AG04450 (cell line): Measurements from ENCODE around the gene MBD3L4. TPM values are rescaled to one million over a fixed set of nuclear protein-coding genes. Genes with fewer than 3 reads are reported as not detected.

Experiments used
- CTCF ChIA-PET: fragments of 300-600, 350-600 bp; formaldehyde crosslinking; extraction: SDS; loops from one replicate; lab custom pipeline; 2022; ENCODE audit warnings: antibody characterized with exemption, inconsistent platforms; lab: Charles Lee
- POLR2A ChIA-PET: fragments of 350-600 bp; formaldehyde crosslinking; extraction: SDS; loops from one replicate; lab custom pipeline; 2021; ENCODE audit warnings: antibody characterized with exemption, inconsistent platforms; lab: Yijun Ruan, JAX
- DNase-seq: peaks from one replicate; pipeline ENCODE4 v3.0.0-alpha.2; 2011; ENCODE audit warnings: low read depth, low spot score
- H3K27ac ChIP-seq: one replicate; pipeline ENCODE4 v1.5.1; 2012; ENCODE audit warnings: low read depth, low read length, control low read depth
- H3K27me3 ChIP-seq: one replicate; pipeline ENCODE4 v1.6.0; 2012; ENCODE audit warnings: low read length; ENCODE audit not compliant: control insufficient read depth, insufficient read depth
- H3K4me3 ChIP-seq: 2 replicates; pipeline ENCODE4 v1.5.1; 2011; ENCODE audit warnings: mild to moderate bottlenecking, low read depth, low read length, control low read depth
- H3K9me3 ChIP-seq: 2 replicates; pipeline ENCODE4 v1.5.1; 2012; ENCODE audit warnings: low read length; ENCODE audit not compliant: control insufficient read depth, insufficient read depth
- polyA plus RNA-seq: library from polyadenylated mRNA; depleted of rRNA; stranded (reverse); fragments of >200 nt; gene quantifications from 2 replicates; pipeline ENCODE4 v1.2.3, GENCODE V29; 2011; rRNA removed
- TF ChIP-seq, protein P1 (sequence below): IDR thresholded peaks from 2 replicates; pipeline ENCODE4 v1.5.1; 2011; ENCODE audit warnings: low read depth, low read length, control low read depth, inconsistent platforms

The MBD3L4 gene
- polyA plus RNA-seq, 1 experiment, result not detected

DNA sequence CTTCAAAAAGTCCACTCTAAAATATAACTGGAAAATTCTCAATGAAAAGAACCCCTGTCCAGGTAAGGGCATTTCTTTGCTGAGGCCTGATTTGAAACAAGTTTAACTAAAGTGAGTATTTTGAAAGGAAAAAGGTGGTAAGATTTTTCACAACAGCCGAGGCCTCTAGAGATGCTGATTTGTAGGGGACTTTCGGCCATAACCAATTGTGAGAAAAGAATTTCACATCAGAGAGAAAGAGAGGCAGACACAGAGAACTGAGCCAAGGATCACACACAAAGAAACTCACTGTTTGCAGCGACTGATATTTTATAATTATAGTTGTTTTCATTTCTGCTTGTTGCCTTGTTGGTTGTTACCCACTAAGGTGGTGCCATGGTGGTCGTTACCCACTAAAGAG is 43.2 kb downstream of the MBD3L4 start:
- POLR2A ChIA-PET, result no interaction called here
- CTCF ChIA-PET, result no interaction called here
- H3K4me3 ChIP-seq, result no peak overlapping the region
- no peak overlapping the region for H3K27ac ChIP-seq
- no peaks in the 10 kb centered on the region for H3K27me3 ChIP-seq
- H3K9me3 ChIP-seq, result peaks cover 32% of the 10 kb centered on the region
- TF ChIP-seq, protein P1, sequence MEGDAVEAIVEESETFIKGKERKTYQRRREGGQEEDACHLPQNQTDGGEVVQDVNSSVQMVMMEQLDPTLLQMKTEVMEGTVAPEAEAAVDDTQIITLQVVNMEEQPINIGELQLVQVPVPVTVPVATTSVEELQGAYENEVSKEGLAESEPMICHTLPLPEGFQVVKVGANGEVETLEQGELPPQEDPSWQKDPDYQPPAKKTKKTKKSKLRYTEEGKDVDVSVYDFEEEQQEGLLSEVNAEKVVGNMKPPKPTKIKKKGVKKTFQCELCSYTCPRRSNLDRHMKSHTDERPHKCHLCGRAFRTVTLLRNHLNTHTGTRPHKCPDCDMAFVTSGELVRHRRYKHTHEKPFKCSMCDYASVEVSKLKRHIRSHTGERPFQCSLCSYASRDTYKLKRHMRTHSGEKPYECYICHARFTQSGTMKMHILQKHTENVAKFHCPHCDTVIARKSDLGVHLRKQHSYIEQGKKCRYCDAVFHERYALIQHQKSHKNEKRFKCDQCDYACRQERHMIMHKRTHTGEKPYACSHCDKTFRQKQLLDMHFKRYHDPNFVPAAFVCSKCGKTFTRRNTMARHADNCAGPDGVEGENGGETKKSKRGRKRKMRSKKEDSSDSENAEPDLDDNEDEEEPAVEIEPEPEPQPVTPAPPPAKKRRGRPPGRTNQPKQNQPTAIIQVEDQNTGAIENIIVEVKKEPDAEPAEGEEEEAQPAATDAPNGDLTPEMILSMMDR, result no peak
- DNase-seq, result no peak

- TF ChIP-seq, protein P1, result no peak
- H3K27me3 ChIP-seq, result no peaks in the 10 kb centered on the region
- ChIA-PET CTCF (no interaction called here), POLR2A (no interaction called here)
- no peak overlapping the region for H3K4me3 ChIP-seq
- peaks cover 44% of the 10 kb centered on the region for H3K9me3 ChIP-seq
- DNase-seq, result no peak
- no peak overlapping the region for H3K27ac ChIP-seq
Observed at GRCh38 chr19:6995054-6995453, 44.9 kb downstream of the MBD3L4 start.

GRCh38 chr19:6988257-6988656 is 51.7 kb downstream of the MBD3L4 start:
- Histone ChIP-seq H3K9me3 (peaks cover 38% of the 10 kb centered on the region), H3K4me3 (no peak overlapping the region), H3K27me3 (no peaks in the 10 kb centered on the region), H3K27ac (no peak overlapping the region)
- no peak for DNase-seq
- ChIA-PET POLR2A (interaction anchor here (0.6 kb wide), 1 partner anchor 15 kb away, joined by 3 read pairs; no protein-coding TSS in a partner anchor), CTCF (no interaction called here)
- TF ChIP-seq, protein P1, result no peak

DNA sequence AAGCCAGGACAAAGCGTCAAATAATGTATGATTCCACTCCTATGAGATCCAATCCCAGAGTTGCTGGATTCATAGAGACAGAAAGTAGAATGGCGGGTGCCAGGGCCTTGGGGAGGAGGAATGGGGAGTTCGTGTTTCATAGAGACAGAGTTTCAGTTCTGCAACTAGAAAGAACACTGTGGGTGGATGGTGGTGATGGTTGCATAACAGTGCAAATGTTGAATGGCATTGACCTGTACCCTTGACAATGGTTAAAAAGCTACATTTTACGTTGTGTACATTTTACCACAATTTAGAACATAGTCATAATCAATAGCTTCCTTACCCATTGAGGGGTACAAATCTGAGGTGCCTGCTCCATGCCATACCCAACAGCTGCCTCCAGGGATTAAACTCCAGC is 52.1 kb downstream of the MBD3L4 start:
- no peak for DNase-seq
- ChIA-PET POLR2A (interaction anchor here (0.7 kb wide), 1 partner anchor 187 kb away, joined by 6 read pairs; no protein-coding TSS in a partner anchor), CTCF (no interaction called here)
- Histone ChIP-seq H3K4me3 (no peak overlapping the region), H3K27ac (no peak overlapping the region), H3K9me3 (peaks cover 40% of the 10 kb centered on the region), H3K27me3 (no peaks in the 10 kb centered on the region)
- TF ChIP-seq, protein P1, result no peak

Other genes starting within 250 kb of the MBD3L4 start
- not detected in 2 replicates for gene ADGRE1, start 152.6 kb downstream of the MBD3L4 start, polyA plus RNA-seq
- not detected in 2 replicates for gene MBD3L2B, start 18.7 kb downstream of the MBD3L4 start, polyA plus RNA-seq
- gene MBD3L5, start 9.6 kb downstream of the MBD3L4 start, polyA plus RNA-seq, result not detected in 2 replicates
- gene MBD3L2, start 9.1 kb upstream of the MBD3L4 start, polyA plus RNA-seq, result not detected in 2 replicates
- gene MBD3L3, start 18.5 kb upstream of the MBD3L4 start, polyA plus RNA-seq, result not detected in 2 replicates
- 5.2 and 6.2 TPM in 2 replicates for gene ZNF557, start 29.5 kb upstream of the MBD3L4 start, polyA plus RNA-seq